Aorta (tissue), 5 donors: ENCODE measurements around the gene PLG. TPM values are rescaled to one million over a fixed set of nuclear protein-coding genes. Genes with fewer than 3 reads are reported as not detected.
"Not testable (repeated sequence)": the region's sequence is repeated elsewhere in the genome, so short reads cannot be mapped to it uniquely, and the experiment has no call there.

ENCODE experiments used
- ATAC-seq: fragments of 200-7000 bp; cut with Tn5 transposase; one replicate; pipeline ENCODE4 v1.9.1; 2022; ENCODE audit warnings: moderate library complexity; ENCODE audit not compliant: low FRiP score
- DNase-seq, 2 donors: peaks; one replicate each; pipeline ENCODE4 v3.0.0-alpha.2; 2020
- H3K27ac ChIP-seq, 2 donors: one replicate each; pipeline ENCODE4 v1.5.1; 2013; ENCODE audit warnings: low read length in 2 of 2, mild to moderate bottlenecking in 2 of 2, moderate library complexity in 2 of 2, control low read depth in 1 of 2, inconsistent platforms in 1 of 2, low read depth in 1 of 2
- H3K27me3 ChIP-seq, 2 donors: one replicate each; pipeline ENCODE4 v1.6.1; 2013; ENCODE audit warnings: control low read depth in 1 of 2, low read length in 1 of 2, mild to moderate bottlenecking in 1 of 2, moderate library complexity in 1 of 2; ENCODE audit not compliant: insufficient read depth in 2 of 2, control insufficient read depth in 1 of 2
- H3K36me3 ChIP-seq, 2 donors: one replicate each; pipeline ENCODE4 v1.6.1; 2013; ENCODE audit warnings: control low read depth in 1 of 2, low read length in 1 of 2, mild to moderate bottlenecking in 1 of 2; ENCODE audit not compliant: insufficient read depth in 2 of 2, control insufficient read depth in 1 of 2
- H3K4me1 ChIP-seq, 2 donors: one replicate each; pipeline ENCODE4 v1.6.1; 2013; ENCODE audit warnings: low read length in 2 of 2, control low read depth in 1 of 2, mild to moderate bottlenecking in 1 of 2, moderate library complexity in 1 of 2; ENCODE audit not compliant: insufficient read depth in 2 of 2, control insufficient read depth in 1 of 2
- H3K4me3 ChIP-seq, 2 donors: one replicate each; pipeline ENCODE4 v1.5.1; 2013; ENCODE audit warnings: low read length in 2 of 2, control low read depth in 1 of 2, mild to moderate bottlenecking in 1 of 2
- H3K9me3 ChIP-seq: one replicate; pipeline ENCODE4 v1.6.1; 2013; ENCODE audit warnings: mild to moderate bottlenecking, low read length; ENCODE audit not compliant: control insufficient read depth
- whole genome bisulfite sequencing, 2 donors: extraction: QIAGEN DNeasy Blood & Tissue Kit; methylation state at CpG; one replicate each; pipeline ENCODE4 v1.1.7; 2013; 5-methylcytosine and 5-hydroxymethylcytosine counted together
- intact Hi-C, 2 donors: fragments of 100-400 bp; cut with DNase I; formaldehyde crosslinking; loops; one replicate each; pipeline versions ENCODE4 v1.14.2 to v1.15.0; 2022
- polyA plus RNA-seq, 2 donors: library from polyadenylated mRNA; stranded (reverse); fragments of 200-250 nt; gene quantifications; one replicate each; pipeline ENCODE4 v1.2.3, GENCODE V29; 2013
- total RNA-seq, 2 donors: library from RNA; stranded (reverse); fragmentation: NEBNext Ultra II Directional; extraction: Animal tissue kit (Norgen Biotek cat#: 25700); gene quantifications; one replicate each; pipeline ENCODE4 v1.2.1, GENCODE V29; 2021
- donor health status: healthy with polysubstance abuse.
- donor health status: Bipolar disorder and iron deficiency.
- donor health status: DM: no; HTN: no; CAD: no.
- donor health status: DM: no; HTN: no; CAD: no.
- donor health status: DM: yes; HTN: yes; CAD: no.

Gene PLG
- total and polyA plus RNA-seq, 4 donors: 1.3 TPM; not detected in 3

- no peak overlapping the region for H3K27ac ChIP-seq
- H3K4me3 ChIP-seq: no peak overlapping the region
- DNase-seq: no peak
- H3K9me3 ChIP-seq: no peaks in the 10 kb centered on the region
- intact Hi-C loops: no loop called here
- ATAC-seq: no peak
- no peaks in the 10 kb centered on the region for H3K27me3 ChIP-seq
- no peaks in the 10 kb centered on the region for H3K36me3 ChIP-seq
- no peaks in the 10 kb centered on the region for H3K4me1 ChIP-seq
Measured at GRCh38 chr6:160799801-160800506, 97.9 kb downstream of the PLG start.

- Histone ChIP-seq H3K4me1 (no peaks in the 10 kb centered on the region), H3K9me3 (no peaks in the 10 kb centered on the region), H3K4me3 (no peak overlapping the region), H3K27me3 (no peaks in the 10 kb centered on the region), H3K36me3 (no peaks in the 10 kb centered on the region), H3K27ac (no peak overlapping the region)
- ATAC-seq (no peak), DNase-seq (no peak)
- 62 to 65% methylated on average over 1 of the region's 1 CpG for WGBS, 2 donors
- intact Hi-C loops: no loop called here
Measured at GRCh38 chr6:160801418-160801817, 99.4 kb downstream of the PLG start.

- H3K4me1 ChIP-seq, H3K27ac ChIP-seq, ATAC-seq, DNase-seq, H3K36me3 ChIP-seq, H3K9me3 ChIP-seq, H3K4me3 ChIP-seq, intact Hi-C loops, H3K27me3 ChIP-seq: not testable (repeated sequence)
- 83 to 84% methylated on average over 3 of the region's 3 CpGs for WGBS, 2 donors
Measured at GRCh38 chr6:160802049-160802448, 100.0 kb downstream of the PLG start.

Other genes starting within 250 kb of the PLG start
- gene LPA, start 38.0 kb upstream of the PLG start, total RNA-seq: not detected
- gene LPA, start 38.0 kb upstream of the PLG start, polyA plus RNA-seq: not detected